NCI-H2171 (cell line): ENCODE data around the gene ANAPC15.
A peak's percentile ranks its signal among the peaks of the same experiment; 100 is the strongest.

Source experiments
- DNase-seq: peaks from one replicate; lab custom pipeline; 2025; lab: John Stamatoyannopoulos, UW

The ANAPC15 gene

GRCh38 chr11:72085621-72086351 lies 26.7 kb downstream of the ANAPC15 start:
- peak; percentile 9 for DNase-seq

- peak; percentile 73 for DNase-seq
Measured at GRCh38 chr11:72084965-72085364, 27.5 kb downstream of the ANAPC15 start.

GRCh38 chr11:72084076-72084475 lies 28.4 kb downstream of the ANAPC15 start:
- peak; percentile 26 for DNase-seq

GRCh38 chr11:72083414-72083813 lies 29.1 kb downstream of the ANAPC15 start:
- no peak for DNase-seq

- no peak for DNase-seq
Measured at GRCh38 chr11:72081821-72082453, 30.6 kb downstream of the ANAPC15 start.

GRCh38 chr11:72081184-72081644 lies 31.3 kb downstream of the ANAPC15 start:
- no peak for DNase-seq

- DNase-seq: peak; percentile 99
Measured at GRCh38 chr11:72080326-72081183, 31.9 kb downstream of the ANAPC15 start, which contains the start of the genes LRRC51 and NUMA1. LRRC51 (plus strand) TSS chr11:72080850; CDS start chr11:72089084, 8,234 bp downstream. NUMA1 (minus strand) TSS chr11:72080542; CDS start chr11:72035943, 44,599 bp downstream.

GRCh38 chr11:72079819-72080325 lies 32.6 kb downstream of the ANAPC15 start:
- no peak for DNase-seq

- DNase-seq: no peak
Measured at GRCh38 chr11:72078477-72078876, 34.0 kb downstream of the ANAPC15 start.

- no peak for DNase-seq
Measured at GRCh38 chr11:72075756-72076155, 36.7 kb downstream of the ANAPC15 start.

GRCh38 chr11:72075109-72075508 lies 37.4 kb downstream of the ANAPC15 start:
- no peak for DNase-seq

- no peak for DNase-seq
Measured at GRCh38 chr11:72072348-72072747, 40.1 kb downstream of the ANAPC15 start.

- DNase-seq: no peak
Measured at GRCh38 chr11:72070491-72070890, 42.0 kb downstream of the ANAPC15 start.

GRCh38 chr11:72069787-72070251 lies 42.7 kb downstream of the ANAPC15 start:
- DNase-seq: no peak

- no peak for DNase-seq
Measured at GRCh38 chr11:72069200-72069599, 43.3 kb downstream of the ANAPC15 start.

- no peak for DNase-seq
Measured at GRCh38 chr11:72067676-72068075, 44.8 kb downstream of the ANAPC15 start.

- DNase-seq: no peak
Measured at GRCh38 chr11:72067266-72067665, 45.2 kb downstream of the ANAPC15 start.

- DNase-seq: no peak
Measured at GRCh38 chr11:72066855-72067254, 45.6 kb downstream of the ANAPC15 start.

GRCh38 chr11:72061739-72062396 lies 50.6 kb downstream of the ANAPC15 start:
- no peak for DNase-seq
